SK-N-SH (cell line): ENCODE data around the gene CDK5R2. TPM values are rescaled to one million over a fixed set of nuclear protein-coding genes. Genes with fewer than 3 reads are reported as not detected.

ENCODE experiments used
- CTCF ChIA-PET: fragments of 300-600, 350-600 bp; formaldehyde crosslinking; extraction: SDS; loops from one replicate; lab custom pipeline; 2021; lab: Yijun Ruan, JAX
- POLR2A ChIA-PET: fragments of 350-600 bp; sonication (Branson Sonifier 250); formaldehyde crosslinking; extraction: SDS; loops from one replicate; lab custom pipeline; 2020; ENCODE audit warnings: antibody characterized with exemption, inconsistent platforms; lab: Yijun Ruan, JAX
- DNase-seq: peaks from one replicate; pipeline ENCODE4 v3.0.0; 2012
- H2AFZ ChIP-seq: fragments of 200-600 bp; sonication (generic); 2 replicates; pipeline ENCODE4 v1.8.1; 2016; ENCODE audit warnings: antibody characterized with exemption, mild to moderate bottlenecking, low read depth
- H3F3A ChIP-seq: fragments of 200-600 bp; sonication (generic); replicated peaks from 2 replicates; pipeline ENCODE3; 2016; ENCODE audit warnings: antibody characterized with exemption, mild to moderate bottlenecking; ENCODE audit not compliant: insufficient read depth
- H3K27ac ChIP-seq, 2 experiments: fragments of 200-500 bp in 1 of 2; fragments of 200-600 bp in 1 of 2; sonication (Bioruptor generic) in 1 of 2; sonication (generic), shearing (Covaris generic) in 1 of 2; 2 replicates each; pipeline versions ENCODE4 v1.5.1 to v1.6.1; 2014 to 2016; ENCODE audit warnings: low read depth in 2 of 2, inconsistent platforms in 1 of 2, low read length in 1 of 2, mild to moderate bottlenecking in 1 of 2, mixed read lengths in 1 of 2
- H3K27me3 ChIP-seq: fragments of 200-600 bp; sonication (generic), shearing (Covaris generic); 2 replicates; pipeline ENCODE4 v1.6.1; 2016; ENCODE audit warnings: mixed run types; ENCODE audit not compliant: insufficient read depth
- H3K36me3 ChIP-seq, 2 experiments: fragments of 200-500 bp in 1 of 2; fragments of 200-600 bp in 1 of 2; sonication (Bioruptor generic) in 1 of 2; sonication (generic) in 1 of 2; replicated peaks in 1 of 2; 2 replicates each; pipeline versions ENCODE3 to v1.5.1; 2014 to 2016; ENCODE audit warnings: low read length in 1 of 2, mild to moderate bottlenecking in 1 of 2; ENCODE audit not compliant: insufficient read depth in 2 of 2, control insufficient read depth in 1 of 2
- H3K4me1 ChIP-seq, 2 experiments: fragments of 200-500 bp in 1 of 2; fragments of 200-600 bp in 1 of 2; sonication (Bioruptor generic) in 1 of 2; sonication (generic), shearing (Covaris generic) in 1 of 2; 2 replicates each; pipeline versions ENCODE4 v1.5.1 to v1.6.1; 2014 to 2016; ENCODE audit warnings: low read depth in 1 of 2, low read length in 1 of 2, mixed run types in 1 of 2; ENCODE audit not compliant: insufficient read depth in 2 of 2, control insufficient read depth in 1 of 2
- H3K4me2 ChIP-seq: fragments of 200-600 bp; sonication (generic), shearing (Covaris generic); 2 replicates; pipeline ENCODE4 v1.6.1; 2017; ENCODE audit warnings: mixed run types
- H3K4me3 ChIP-seq, 2 experiments: fragments of 200-500 bp in 1 of 2; fragments of 200-600 bp in 1 of 2; sonication (Bioruptor generic) in 1 of 2; sonication (generic), shearing (Covaris generic) in 1 of 2; 2 replicates each; pipeline versions ENCODE4 v1.5.1 to v1.8.1; 2014 to 2016; ENCODE audit warnings: low read depth in 2 of 2, inconsistent platforms in 1 of 2, low read length in 1 of 2, mild to moderate bottlenecking in 1 of 2, mixed read lengths in 1 of 2, moderate library complexity in 1 of 2
- H3K79me2 ChIP-seq: fragments of 200-600 bp; sonication (generic); 2 replicates; pipeline ENCODE4 v1.8.1; 2017; ENCODE audit warnings: mild to moderate bottlenecking; ENCODE audit not compliant: insufficient read depth
- H3K9ac ChIP-seq: fragments of 200-600 bp; sonication (generic); 2 replicates; pipeline ENCODE4 v1.6.1; 2017; ENCODE audit warnings: mixed run types
- H3K9me2 ChIP-seq: fragments of 200-600 bp; sonication (generic); 2 replicates; pipeline ENCODE4 v1.6.1; 2017; ENCODE audit warnings: mixed run types
- H3K9me3 ChIP-seq: fragments of 200-600 bp; sonication (generic); 2 replicates; pipeline ENCODE4 v1.6.1; 2017; ENCODE audit warnings: mixed run types, mild to moderate bottlenecking, moderate library complexity
- H4K20me1 ChIP-seq: fragments of 200-600 bp; sonication (generic); 2 replicates; pipeline ENCODE4 v1.6.1; 2017; ENCODE audit warnings: mild to moderate bottlenecking, mixed run types; ENCODE audit not compliant: insufficient read depth
- EP300 ChIP-seq, 2 experiments: IDR thresholded peaks; 2 replicates each; pipeline versions ENCODE4 v1.4.0 to v1.6.1; 2012; ENCODE audit warnings: borderline replicate concordance in 1 of 2, low read depth in 1 of 2, low read length in 1 of 2
- FOSL2 ChIP-seq: IDR thresholded peaks from 2 replicates; pipeline ENCODE4 v1.4.0; 2012; ENCODE audit warnings: low read depth, mild to moderate bottlenecking, moderate library complexity, borderline replicate concordance
- FOXJ3 ChIP-seq: sonication (generic); formaldehyde crosslinking; IDR thresholded peaks from 2 replicates; pipeline ENCODE4 v1.5.1; 2020; ENCODE audit warnings: mild to moderate bottlenecking, missing genetic modification reagents
- MAX ChIP-seq: IDR thresholded peaks from 2 replicates; pipeline ENCODE4 v1.4.0; 2012; ENCODE audit warnings: low read depth
- MEF2A ChIP-seq: IDR thresholded peaks from 2 replicates; pipeline ENCODE4 v1.4.0; 2012; ENCODE audit warnings: low read depth, borderline replicate concordance
- NFIC ChIP-seq: IDR thresholded peaks from 2 replicates; pipeline ENCODE4 v1.4.0; 2012; ENCODE audit warnings: borderline replicate concordance
- RAD21 ChIP-seq: IDR thresholded peaks from 2 replicates; pipeline ENCODE4 v1.6.1; 2012; ENCODE audit warnings: mild to moderate bottlenecking, low read length
- RCOR1 ChIP-seq: fragments of 150-350 bp; IDR thresholded peaks from 2 replicates; pipeline ENCODE4 v1.6.1; 2017; ENCODE audit warnings: antibody characterized with exemption, low read length
- RFX5 ChIP-seq: IDR thresholded peaks from 2 replicates; pipeline ENCODE4 v1.6.1; 2012; ENCODE audit warnings: mild to moderate bottlenecking, improper control_type of control experiment, low read length
- SMC3 ChIP-seq: IDR thresholded peaks from 2 replicates; pipeline ENCODE4 v1.6.1; 2012; ENCODE audit warnings: low read depth, low read length, improper control_type of control experiment
- TAF1 ChIP-seq: IDR thresholded peaks from 2 replicates; pipeline ENCODE4 v1.6.1; 2012; ENCODE audit warnings: low read depth, mild to moderate bottlenecking, low read length, moderate library complexity, borderline replicate concordance
- TEAD4 ChIP-seq: IDR thresholded peaks from 2 replicates; pipeline ENCODE4 v1.4.0; 2012; ENCODE audit warnings: mild to moderate bottlenecking, borderline replicate concordance; ENCODE audit not compliant: insufficient read depth
- USF1 ChIP-seq: IDR thresholded peaks from 2 replicates; pipeline ENCODE4 v1.4.0; 2012; ENCODE audit warnings: low read depth, borderline replicate concordance
- USF2 ChIP-seq: fragments of 150-350 bp; IDR thresholded peaks from 2 replicates; pipeline ENCODE4 v1.6.1; 2017; ENCODE audit warnings: antibody characterized with exemption, low read length, low read depth, borderline replicate concordance
- ZBTB33 ChIP-seq: IDR thresholded peaks from 2 replicates; pipeline ENCODE4 v1.4.0; 2012; ENCODE audit warnings: low read depth, borderline replicate concordance
- WGBS: methylation state at CpG from one replicate; pipeline ENCODE4 v1.1.6; 2017; ENCODE audit warnings: low lambda C conversion rate; 5-methylcytosine and 5-hydroxymethylcytosine counted together
- polyA plus RNA-seq, 3 experiments: library from polyadenylated mRNA; depleted of rRNA; stranded (reverse); fragments of >200 nt; gene quantifications; 2 replicates each; pipeline ENCODE4 v1.2.3, GENCODE V29; 2012

Gene CDK5R2
- polyA plus RNA-seq, 1 of the 3 experiments (the other 2 are of a cell fraction), result 0.26 TPM

GRCh38 chr2:218952160-218952559 lies 7.3 kb upstream of the CDK5R2 start:
- ChIA-PET CTCF (interaction anchor here (0.7 to 1.5 kb wide), 4 partner anchors 28 to 77 kb away, joined by 3 to 5 read pairs (median 3); no protein-coding TSS in a partner anchor), POLR2A (interaction anchor here (0.6 kb wide), 1 partner anchor 13 kb away, joined by 5 read pairs; no protein-coding TSS in a partner anchor)
- no peaks in the 10 kb centered on the region for H4K20me1 ChIP-seq
- peaks cover 19% of the 10 kb centered on the region; the same call in 1 of the 2 replicates for H3K27me3 ChIP-seq
- no peak overlapping the region for H3K9ac ChIP-seq
- H3K4me2 ChIP-seq, result no peak overlapping the region
- peaks cover 0 to 16% of the 10 kb centered on the region in 2 experiments; a peak in 1 of 4 replicates for H3K4me1 ChIP-seq
- no peak overlapping the region for H2AFZ ChIP-seq
- H3K27ac ChIP-seq, result no peak overlapping the region
- no peaks in the 10 kb centered on the region for H3F3A ChIP-seq
- TF ChIP-seq RFX5 (no peak), TAF1 (no peak), FOSL2 (no peak), USF2 (no peak), RCOR1 (no peak), MEF2A (no peak), FOXJ3 (no peak), NFIC (no peak), RAD21 (no peak), TEAD4 (no peak), USF1 (no peak), ZBTB33 (no peak), MAX (no peak), SMC3 (no peak), EP300 (IDR thresholded peaks at IDR 0.05; ENCODE audit: borderline replicate concordance in 1 of 2, low read depth in 1 of 2, low read length in 1 of 2) (no peak)
- WGBS, result 82% methylated on average over 7 of the region's 7 CpGs
- H3K4me3 ChIP-seq, result no peak overlapping the region
- H3K9me3 ChIP-seq, result no peaks in the 10 kb centered on the region
- no peaks in the 10 kb centered on the region for H3K9me2 ChIP-seq
- no peak for DNase-seq
- H3K36me3 ChIP-seq, result no peaks in the 10 kb centered on the region
- H3K79me2 ChIP-seq, result no peaks in the 10 kb centered on the region
